Urothelium cell line (cell line): ENCODE data around the gene NAPB.
"Not testable (repeated sequence)": the region's sequence is repeated elsewhere in the genome, so short reads cannot be mapped to it uniquely, and the experiment has no call there.

Source experiments
- DNase-seq: peaks from one replicate; pipeline ENCODE4 v3.0.0; 2011; ENCODE audit warnings: low spot score, mixed read lengths
- FAIRE-seq: peaks from 2 replicates; lab custom pipeline; 2011; peaks lifted over from hg19 to GRCh38; lab: Jason Lieb, UNC

NAPB gene

DNA sequence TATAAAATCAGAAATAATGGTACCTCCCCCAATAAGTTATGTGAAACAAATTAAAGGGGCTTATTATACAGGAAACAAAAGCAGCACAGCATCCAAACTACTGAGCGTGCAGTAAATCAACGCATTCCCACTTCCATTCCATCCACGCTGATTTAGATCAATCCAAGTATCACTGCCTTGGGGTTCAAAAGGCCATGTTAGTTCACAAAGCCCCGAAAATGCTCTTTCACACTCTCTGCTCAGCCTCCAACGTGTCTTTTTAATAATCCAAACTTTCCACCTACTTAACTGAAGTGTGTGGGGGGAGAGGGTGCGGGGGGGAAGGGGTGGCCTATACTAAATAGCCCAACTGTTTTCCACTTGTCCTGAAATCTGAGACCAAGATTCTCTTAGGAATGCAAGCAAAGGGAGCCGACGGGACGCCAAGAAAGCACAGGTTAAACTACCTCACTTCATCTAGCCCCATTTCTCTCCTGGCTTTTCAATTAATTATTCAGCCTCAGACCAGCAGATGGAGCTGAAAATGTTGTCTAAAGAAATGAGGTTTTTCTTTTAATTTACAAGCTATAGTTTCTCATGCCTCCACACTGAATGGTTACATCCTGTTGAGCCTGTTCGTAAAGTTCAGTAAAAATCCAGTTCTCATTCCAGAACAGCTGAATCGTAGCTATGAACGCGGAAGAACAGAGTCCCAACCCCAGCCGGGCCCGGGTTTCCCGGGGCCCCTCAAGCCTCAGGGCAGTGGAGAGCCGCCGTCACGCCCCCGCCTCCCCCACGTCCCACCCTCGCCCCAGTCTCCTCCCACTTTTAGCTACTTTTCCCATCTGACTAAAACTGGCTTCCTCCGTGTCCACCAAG lies 71.7 kb downstream of the NAPB start:
- DNase-seq (peak; percentile 83), FAIRE-seq (no peak)

DNA sequence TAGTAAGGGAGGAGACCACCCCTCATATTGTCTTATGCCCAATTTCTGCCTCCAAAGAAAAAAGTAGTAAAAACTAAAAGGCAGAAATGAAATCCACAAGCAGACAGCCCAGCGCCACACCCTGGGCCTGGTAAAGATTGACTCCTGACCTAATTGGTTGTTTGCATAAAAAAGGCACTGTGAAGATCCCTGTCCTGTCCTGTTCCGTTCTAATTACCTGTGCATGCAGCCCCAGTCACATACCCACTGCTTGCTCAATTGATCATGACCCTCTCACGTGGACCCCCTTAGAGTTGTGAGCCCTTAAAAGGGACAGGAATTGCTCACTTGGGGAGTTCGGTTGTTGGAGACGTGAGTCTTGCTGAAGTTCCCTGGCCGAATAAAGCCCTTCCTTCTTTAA lies 72.8 kb downstream of the NAPB start:
- not testable (repeated sequence) for DNase-seq, FAIRE-seq

- no peak for DNase-seq
- no peak for FAIRE-seq
These were observed 73.5 kb downstream of the NAPB start for GRCh38 chr20:23347791-23348190.

- FAIRE-seq (no peak), DNase-seq (no peak)
These were observed 75.3 kb downstream of the NAPB start for GRCh38 chr20:23346002-23346401.

- FAIRE-seq (no peak), DNase-seq (no peak)
These were observed 77.0 kb downstream of the NAPB start for GRCh38 chr20:23344336-23344735.

DNA sequence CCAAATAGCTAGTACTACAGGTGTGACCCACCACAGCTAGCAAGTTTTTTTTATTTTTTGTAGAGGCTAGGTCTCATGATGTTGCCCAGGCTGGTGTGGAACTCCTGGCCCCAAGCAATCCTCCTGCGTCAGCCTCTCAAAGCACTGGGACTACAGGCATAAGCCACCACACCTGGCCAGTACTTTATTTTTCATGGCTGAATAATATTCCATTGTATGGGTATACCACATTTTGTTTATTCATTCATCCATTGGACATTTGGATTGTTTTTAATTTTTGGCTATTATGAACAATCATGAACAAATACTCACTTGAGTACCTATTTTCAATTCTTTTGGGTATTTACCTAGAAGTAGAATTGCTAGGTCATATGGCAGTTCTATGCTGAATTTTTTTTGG lies 77.7 kb downstream of the NAPB start:
- DNase-seq (no peak), FAIRE-seq (no peak)

DNA sequence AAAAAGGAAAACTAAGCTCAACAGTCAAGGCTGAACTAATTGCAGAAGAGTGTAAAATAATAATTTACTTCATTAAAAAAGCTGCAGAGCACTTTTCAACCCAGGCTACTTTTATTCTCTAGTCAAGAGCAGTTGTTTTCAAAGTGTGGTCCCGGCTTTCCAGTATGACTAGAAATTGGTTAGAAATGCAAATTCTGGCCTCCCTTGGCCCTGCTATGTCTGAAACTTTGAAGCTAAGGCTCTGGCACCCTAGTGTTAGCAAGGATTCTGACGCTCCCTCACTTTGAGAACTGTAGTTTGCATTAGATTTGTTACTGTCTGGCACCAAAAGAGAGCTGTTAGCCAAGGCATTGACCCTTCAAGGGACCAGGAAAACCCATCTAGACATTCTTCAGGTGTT lies 80.2 kb downstream of the NAPB start:
- no peak for FAIRE-seq
- no peak for DNase-seq

- FAIRE-seq (no peak), DNase-seq (peak; percentile 63)
These were observed 80.8 kb downstream of the NAPB start for GRCh38 chr20:23340524-23340923.

- FAIRE-seq (no peak), DNase-seq (no peak)
These were observed 81.3 kb downstream of the NAPB start for GRCh38 chr20:23339986-23340385.

DNA sequence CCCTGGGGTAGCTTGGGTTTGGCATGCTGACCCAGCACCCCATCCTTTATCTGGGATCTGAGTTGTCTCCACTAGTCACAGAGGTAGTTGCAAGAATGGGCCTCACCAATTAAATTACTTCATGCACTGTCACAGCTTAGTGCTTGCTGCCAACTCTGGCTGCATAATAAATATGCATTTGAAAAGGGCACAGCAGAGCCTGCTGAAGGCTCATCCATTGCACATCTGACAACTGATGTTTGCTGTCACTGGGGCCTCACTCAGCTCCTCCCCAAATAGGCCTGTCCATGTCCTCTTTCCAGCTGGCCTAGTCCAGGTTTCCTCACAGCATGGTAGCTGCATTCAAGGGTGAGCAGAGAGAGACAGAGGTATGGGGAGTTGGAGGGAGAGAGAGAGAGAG lies 84.0 kb downstream of the NAPB start:
- FAIRE-seq: no peak
- DNase-seq: no peak

DNA sequence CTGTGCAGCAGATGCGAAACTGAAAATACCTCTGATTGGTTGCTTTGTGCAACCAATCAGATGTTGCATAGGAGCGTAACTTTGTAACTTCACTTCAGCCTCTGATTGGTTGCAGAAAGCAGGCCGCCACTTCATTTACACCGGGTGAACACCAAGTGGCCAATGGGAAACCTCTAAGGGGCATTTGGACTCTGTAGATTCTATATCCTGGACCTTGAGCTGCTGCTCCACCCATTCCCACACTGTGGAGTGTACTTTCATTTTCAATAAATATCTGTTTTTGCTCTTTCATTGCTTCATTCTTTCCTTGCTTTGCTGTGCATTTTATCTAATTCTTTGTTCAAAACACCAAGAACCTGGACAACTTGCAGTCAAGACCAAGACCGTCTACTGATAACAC lies 84.8 kb downstream of the NAPB start:
- FAIRE-seq (no peak), DNase-seq (no peak)

GRCh38 chr20:23335521-23335920 lies 85.8 kb downstream of the NAPB start:
- DNase-seq: no peak
- FAIRE-seq: no peak

GRCh38 chr20:23334111-23334510 lies 87.2 kb downstream of the NAPB start:
- DNase-seq: no peak
- FAIRE-seq: no peak

DNA sequence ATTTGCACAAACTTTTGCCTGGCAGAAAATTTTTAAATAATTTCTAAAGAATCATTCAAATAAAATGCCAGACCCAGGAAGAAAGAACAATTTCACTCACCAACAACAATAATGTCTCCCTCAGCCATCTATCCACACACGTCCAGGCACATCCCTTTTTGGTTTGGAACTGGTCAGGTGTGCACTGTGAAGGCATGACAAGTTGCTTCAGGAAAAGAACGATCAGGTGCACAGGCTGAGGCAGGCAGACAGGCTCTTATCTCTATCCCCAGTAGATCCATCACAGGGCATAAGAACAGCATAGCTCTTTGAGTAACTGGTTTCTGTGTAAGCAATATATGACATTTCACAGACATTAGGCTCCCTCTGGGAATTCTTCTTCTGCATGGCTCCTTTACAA lies 88.8 kb downstream of the NAPB start:
- FAIRE-seq: no peak

GRCh38 chr20:23331450-23332350 lies 89.6 kb downstream of the NAPB start:
- no peak for FAIRE-seq
- no peak for DNase-seq

More for the DNA sequence above, 88.8 kb downstream of the NAPB start:
- no peak for DNase-seq

DNA sequence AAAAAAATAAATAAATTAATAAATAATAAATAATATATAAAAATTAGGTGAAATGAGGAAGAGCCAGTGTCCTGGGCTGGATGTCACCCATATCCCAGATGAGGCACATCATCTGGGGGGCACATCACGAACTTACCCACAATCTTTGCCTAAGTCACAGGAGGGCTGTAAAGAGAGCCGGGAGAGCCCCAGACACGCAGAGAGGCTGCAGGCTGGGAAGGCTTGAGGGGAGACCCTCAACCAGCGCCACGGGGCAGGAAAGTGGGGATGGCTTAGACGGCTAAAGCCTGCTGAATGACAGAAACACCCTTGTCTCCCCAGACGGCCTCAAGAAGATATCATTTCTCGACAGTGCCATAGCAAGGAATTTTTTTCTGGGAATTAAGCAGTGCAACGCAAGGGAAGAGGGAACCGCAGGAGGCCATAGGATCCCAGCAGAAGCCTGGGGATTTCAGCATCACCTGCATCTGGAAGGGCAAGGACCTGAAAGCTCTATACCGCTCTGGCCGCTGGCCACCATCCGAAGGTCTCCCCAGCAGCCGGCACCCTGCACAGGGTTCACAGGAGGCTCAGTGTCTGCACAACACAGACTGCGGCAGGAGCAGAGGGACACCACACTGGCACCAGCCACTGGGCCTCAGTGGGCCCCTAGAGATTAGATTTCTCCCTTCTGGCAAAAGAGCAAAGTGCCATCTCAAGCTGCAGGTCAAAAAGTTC lies 93.5 kb downstream of the NAPB start:
- FAIRE-seq: no peak
- DNase-seq: no peak

DNA sequence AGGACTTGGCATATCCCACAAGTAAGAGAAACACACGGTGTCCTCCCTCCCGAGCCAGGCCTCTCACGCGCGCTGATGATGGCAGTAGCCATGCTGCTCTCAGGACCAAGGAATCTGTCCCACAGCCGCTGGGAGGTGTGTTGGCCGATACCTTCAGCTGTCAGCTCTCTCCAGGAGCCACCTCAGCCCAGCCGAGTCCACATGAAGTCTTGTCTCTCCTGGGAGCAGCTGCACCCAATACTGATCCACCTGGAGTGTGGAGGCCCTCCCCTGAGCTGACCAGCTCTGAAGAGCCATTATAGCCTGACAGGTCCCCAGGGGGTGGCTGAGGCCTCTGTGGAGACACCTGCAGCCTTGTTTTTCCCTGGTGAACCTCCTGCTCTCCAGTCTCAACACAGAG lies 94.5 kb downstream of the NAPB start:
- FAIRE-seq (no peak), DNase-seq (no peak)

- DNase-seq: no peak
- FAIRE-seq: no peak
These were observed 96.2 kb downstream of the NAPB start for GRCh38 chr20:23325107-23325506.
